ENCODE results near the gene UGDH. TPM values are rescaled to one million over a fixed set of nuclear protein-coding genes. Genes with fewer than 3 reads are reported as not detected.

The UGDH gene
- total RNA-seq, 4 donors from 2014 or later, result 36.4 to 192 (median 48.9) TPM

- no peak overlapping the region for H3K27ac ChIP-seq
- H3K4me1 ChIP-seq, result no peaks in the 10 kb centered on the region
- H3K36me3 ChIP-seq, result no peaks in the 10 kb centered on the region
- H3K9me3 ChIP-seq, result no peaks in the 10 kb centered on the region
- DNase-seq, result no peak
- no peaks in the 10 kb centered on the region for H3K27me3 ChIP-seq
- H3K4me3 ChIP-seq, result no peak overlapping the region
- TF ChIP-seq CTCF (IDR thresholded peaks at IDR 0.05), result no peak
- TF ChIP-seq POLR2A (IDR thresholded peaks at IDR 0.05), result no peak
- intact Hi-C loops (cut with DNase I; ENCODE audit: low total_unique reads), result no loop called here
These were observed 41.6 kb upstream of the UGDH start for GRCh38 chr4:39568805-39569204.

GRCh38 chr4:39565878-39566600 is 38.8 kb upstream of the UGDH start:
- Histone ChIP-seq H3K36me3 (no peaks in the 10 kb centered on the region), H3K9me3 (no peaks in the 10 kb centered on the region), H3K4me1 (no peaks in the 10 kb centered on the region), H3K27ac (no peak overlapping the region), H3K27me3 (no peaks in the 10 kb centered on the region), H3K4me3 (no peak overlapping the region)
- TF ChIP-seq CTCF (IDR thresholded peaks at IDR 0.05) (no peak), POLR2A (IDR thresholded peaks at IDR 0.05) (no peak)
- no peak for DNase-seq
- intact Hi-C loops (cut with DNase I; ENCODE audit: low total_unique reads), result no loop called here

- no peak overlapping the region for H3K4me3 ChIP-seq
- DNase-seq, result no peak
- H3K27ac ChIP-seq, result no peak overlapping the region
- intact Hi-C loops (cut with DNase I; ENCODE audit: low total_unique reads), result no loop called here
- no peaks in the 10 kb centered on the region for H3K4me1 ChIP-seq
- TF ChIP-seq CTCF (IDR thresholded peaks at IDR 0.05) (no peak), POLR2A (IDR thresholded peaks at IDR 0.05) (no peak)
- H3K27me3 ChIP-seq, result no peaks in the 10 kb centered on the region
- H3K36me3 ChIP-seq, result no peaks in the 10 kb centered on the region
- no peaks in the 10 kb centered on the region for H3K9me3 ChIP-seq
These were observed 36.2 kb upstream of the UGDH start for GRCh38 chr4:39563346-39563847.

- intact Hi-C loops (cut with DNase I; ENCODE audit: low total_unique reads), result no loop called here
- Histone ChIP-seq H3K27ac (no peak overlapping the region), H3K36me3 (no peaks in the 10 kb centered on the region), H3K27me3 (no peaks in the 10 kb centered on the region), H3K4me3 (no peak overlapping the region), H3K4me1 (no peaks in the 10 kb centered on the region), H3K9me3 (no peaks in the 10 kb centered on the region)
- no peak for DNase-seq
- TF ChIP-seq CTCF (IDR thresholded peaks at IDR 0.05) (no peak), POLR2A (IDR thresholded peaks at IDR 0.05) (no peak)
These were observed 35.6 kb upstream of the UGDH start for GRCh38 chr4:39562792-39563191.

- Histone ChIP-seq H3K4me1 (no peaks in the 10 kb centered on the region), H3K36me3 (no peaks in the 10 kb centered on the region), H3K4me3 (no peak overlapping the region), H3K27me3 (no peaks in the 10 kb centered on the region), H3K27ac (no peak overlapping the region), H3K9me3 (no peaks in the 10 kb centered on the region)
- TF ChIP-seq POLR2A (IDR thresholded peaks at IDR 0.05) (no peak), CTCF (IDR thresholded peaks at IDR 0.05) (no peak)
- intact Hi-C loops (cut with DNase I; ENCODE audit: low total_unique reads), result no loop called here
- no peak for DNase-seq
These were observed 32.4 kb upstream of the UGDH start for GRCh38 chr4:39559626-39560025.
